ENCODE data around the gene ADCY3. TPM values are rescaled to one million over a fixed set of nuclear protein-coding genes. Genes with fewer than 3 reads are reported as not detected.

The ADCY3 gene
- total and polyA plus RNA-seq, 2 of the 13 experiments (the other 11 are each of a cell fraction or from before 2014, with no cell fraction given), result 0.11 to 0.61 TPM

DNA sequence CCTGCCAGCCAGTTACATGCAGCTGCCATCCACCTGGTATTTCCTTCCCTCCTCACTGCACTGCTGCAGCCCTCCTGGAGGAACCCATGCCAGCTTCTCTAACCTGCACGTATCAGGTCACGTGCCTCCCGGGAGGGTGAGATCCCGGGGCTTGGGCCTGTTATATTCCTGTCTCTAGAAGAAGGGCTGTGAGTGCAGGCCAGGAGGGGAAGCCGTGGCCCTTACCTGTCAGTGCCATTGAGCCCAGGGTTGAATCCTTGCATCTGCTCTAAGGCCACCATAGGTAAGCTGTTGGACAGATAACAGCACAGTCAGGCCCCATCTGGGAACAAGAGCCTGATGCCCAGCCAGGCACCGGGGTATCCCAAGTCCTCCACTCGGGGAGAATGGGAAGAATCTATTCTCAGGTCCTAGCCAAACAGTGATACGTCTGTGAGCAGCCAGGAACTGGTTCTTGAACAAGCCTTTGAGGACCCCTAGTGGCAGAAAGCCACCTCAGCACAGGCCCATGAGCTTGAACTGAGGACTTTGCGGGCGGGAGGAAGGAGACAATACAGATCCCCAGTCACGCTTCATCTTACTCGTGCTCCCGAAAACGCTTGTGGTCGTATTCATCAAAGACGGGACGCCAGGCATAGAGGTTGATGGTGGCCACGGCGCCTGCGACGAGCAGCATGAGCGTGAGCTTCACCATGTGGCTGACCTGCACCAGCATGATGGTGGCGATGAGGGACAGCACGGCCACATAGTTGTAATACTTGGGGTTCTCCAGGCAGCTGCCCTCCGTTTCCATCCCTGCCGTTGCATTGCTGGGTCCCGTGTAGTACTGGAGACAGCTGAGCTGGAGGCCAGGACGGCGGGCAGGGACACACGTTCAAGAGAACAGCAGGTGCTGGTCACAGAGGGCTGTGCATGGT lies 92.5 kb downstream of the ADCY3 start (continued):
- TF ChIP-seq, protein P1, sequence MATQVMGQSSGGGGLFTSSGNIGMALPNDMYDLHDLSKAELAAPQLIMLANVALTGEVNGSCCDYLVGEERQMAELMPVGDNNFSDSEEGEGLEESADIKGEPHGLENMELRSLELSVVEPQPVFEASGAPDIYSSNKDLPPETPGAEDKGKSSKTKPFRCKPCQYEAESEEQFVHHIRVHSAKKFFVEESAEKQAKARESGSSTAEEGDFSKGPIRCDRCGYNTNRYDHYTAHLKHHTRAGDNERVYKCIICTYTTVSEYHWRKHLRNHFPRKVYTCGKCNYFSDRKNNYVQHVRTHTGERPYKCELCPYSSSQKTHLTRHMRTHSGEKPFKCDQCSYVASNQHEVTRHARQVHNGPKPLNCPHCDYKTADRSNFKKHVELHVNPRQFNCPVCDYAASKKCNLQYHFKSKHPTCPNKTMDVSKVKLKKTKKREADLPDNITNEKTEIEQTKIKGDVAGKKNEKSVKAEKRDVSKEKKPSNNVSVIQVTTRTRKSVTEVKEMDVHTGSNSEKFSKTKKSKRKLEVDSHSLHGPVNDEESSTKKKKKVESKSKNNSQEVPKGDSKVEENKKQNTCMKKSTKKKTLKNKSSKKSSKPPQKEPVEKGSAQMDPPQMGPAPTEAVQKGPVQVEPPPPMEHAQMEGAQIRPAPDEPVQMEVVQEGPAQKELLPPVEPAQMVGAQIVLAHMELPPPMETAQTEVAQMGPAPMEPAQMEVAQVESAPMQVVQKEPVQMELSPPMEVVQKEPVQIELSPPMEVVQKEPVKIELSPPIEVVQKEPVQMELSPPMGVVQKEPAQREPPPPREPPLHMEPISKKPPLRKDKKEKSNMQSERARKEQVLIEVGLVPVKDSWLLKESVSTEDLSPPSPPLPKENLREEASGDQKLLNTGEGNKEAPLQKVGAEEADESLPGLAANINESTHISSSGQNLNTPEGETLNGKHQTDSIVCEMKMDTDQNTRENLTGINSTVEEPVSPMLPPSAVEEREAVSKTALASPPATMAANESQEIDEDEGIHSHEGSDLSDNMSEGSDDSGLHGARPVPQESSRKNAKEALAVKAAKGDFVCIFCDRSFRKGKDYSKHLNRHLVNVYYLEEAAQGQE (IDR thresholded peaks at IDR 0.05; ENCODE audit: borderline replicate concordance in 1 of 2, low read depth in 1 of 2, low read length in 2 of 2), result no peak
- TF ChIP-seq ZBTB21 (CRISPR knock-in tag; IDR thresholded peaks at IDR 0.05) (no peak), ZNF788 (CRISPR knock-in tag; IDR thresholded peaks at IDR 0.05; ENCODE audit: borderline replicate concordance) (peak; percentile 53; the same call in 1 of the 2 replicates), ZNF251 (CRISPR knock-in tag; IDR thresholded peaks at IDR 0.05) (no peak), CBFB (CRISPR knock-in tag; IDR thresholded peaks at IDR 0.05) (no peak), FOXA3 (CRISPR knock-in tag; IDR thresholded peaks at IDR 0.05) (peak; percentile 29; the same call in 1 of the 2 replicates), ZNF317 (CRISPR knock-in tag; IDR thresholded peaks at IDR 0.05) (no peak), ZNF329 (CRISPR knock-in tag; IDR thresholded peaks at IDR 0.05; ENCODE audit: low read depth) (no peak)
- TF ChIP-seq, protein P2, sequence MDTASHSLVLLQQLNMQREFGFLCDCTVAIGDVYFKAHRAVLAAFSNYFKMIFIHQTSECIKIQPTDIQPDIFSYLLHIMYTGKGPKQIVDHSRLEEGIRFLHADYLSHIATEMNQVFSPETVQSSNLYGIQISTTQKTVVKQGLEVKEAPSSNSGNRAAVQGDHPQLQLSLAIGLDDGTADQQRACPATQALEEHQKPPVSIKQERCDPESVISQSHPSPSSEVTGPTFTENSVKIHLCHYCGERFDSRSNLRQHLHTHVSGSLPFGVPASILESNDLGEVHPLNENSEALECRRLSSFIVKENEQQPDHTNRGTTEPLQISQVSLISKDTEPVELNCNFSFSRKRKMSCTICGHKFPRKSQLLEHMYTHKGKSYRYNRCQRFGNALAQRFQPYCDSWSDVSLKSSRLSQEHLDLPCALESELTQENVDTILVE (CRISPR knock-in tag; IDR thresholded peaks at IDR 0.05), result peak; percentile 60; the same call in 1 of the 2 replicates
- TF ChIP-seq, protein P3, sequence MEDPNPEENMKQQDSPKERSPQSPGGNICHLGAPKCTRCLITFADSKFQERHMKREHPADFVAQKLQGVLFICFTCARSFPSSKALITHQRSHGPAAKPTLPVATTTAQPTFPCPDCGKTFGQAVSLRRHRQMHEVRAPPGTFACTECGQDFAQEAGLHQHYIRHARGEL (CRISPR knock-in tag; IDR thresholded peaks at IDR 0.05), result no peak
- TF ChIP-seq, protein P4, sequence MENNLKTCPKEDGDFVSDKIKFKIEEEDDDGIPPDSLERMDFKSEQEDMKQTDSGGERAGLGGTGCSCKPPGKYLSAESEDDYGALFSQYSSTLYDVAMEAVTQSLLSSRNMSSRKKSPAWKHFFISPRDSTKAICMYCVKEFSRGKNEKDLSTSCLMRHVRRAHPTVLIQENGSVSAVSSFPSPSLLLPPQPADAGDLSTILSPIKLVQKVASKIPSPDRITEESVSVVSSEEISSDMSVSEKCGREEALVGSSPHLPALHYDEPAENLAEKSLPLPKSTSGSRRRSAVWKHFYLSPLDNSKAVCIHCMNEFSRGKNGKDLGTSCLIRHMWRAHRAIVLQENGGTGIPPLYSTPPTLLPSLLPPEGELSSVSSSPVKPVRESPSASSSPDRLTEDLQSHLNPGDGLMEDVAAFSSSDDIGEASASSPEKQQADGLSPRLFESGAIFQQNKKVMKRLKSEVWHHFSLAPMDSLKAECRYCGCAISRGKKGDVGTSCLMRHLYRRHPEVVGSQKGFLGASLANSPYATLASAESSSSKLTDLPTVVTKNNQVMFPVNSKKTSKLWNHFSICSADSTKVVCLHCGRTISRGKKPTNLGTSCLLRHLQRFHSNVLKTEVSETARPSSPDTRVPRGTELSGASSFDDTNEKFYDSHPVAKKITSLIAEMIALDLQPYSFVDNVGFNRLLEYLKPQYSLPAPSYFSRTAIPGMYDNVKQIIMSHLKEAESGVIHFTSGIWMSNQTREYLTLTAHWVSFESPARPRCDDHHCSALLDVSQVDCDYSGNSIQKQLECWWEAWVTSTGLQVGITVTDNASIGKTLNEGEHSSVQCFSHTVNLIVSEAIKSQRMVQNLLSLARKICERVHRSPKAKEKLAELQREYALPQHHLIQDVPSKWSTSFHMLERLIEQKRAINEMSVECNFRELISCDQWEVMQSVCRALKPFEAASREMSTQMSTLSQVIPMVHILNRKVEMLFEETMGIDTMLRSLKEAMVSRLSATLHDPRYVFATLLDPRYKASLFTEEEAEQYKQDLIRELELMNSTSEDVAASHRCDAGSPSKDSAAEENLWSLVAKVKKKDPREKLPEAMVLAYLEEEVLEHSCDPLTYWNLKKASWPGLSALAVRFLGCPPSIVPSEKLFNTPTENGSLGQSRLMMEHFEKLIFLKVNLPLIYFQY (CRISPR knock-in tag; IDR thresholded peaks at IDR 0.05; ENCODE audit: borderline replicate concordance), result no peak
- TF ChIP-seq, protein P5, sequence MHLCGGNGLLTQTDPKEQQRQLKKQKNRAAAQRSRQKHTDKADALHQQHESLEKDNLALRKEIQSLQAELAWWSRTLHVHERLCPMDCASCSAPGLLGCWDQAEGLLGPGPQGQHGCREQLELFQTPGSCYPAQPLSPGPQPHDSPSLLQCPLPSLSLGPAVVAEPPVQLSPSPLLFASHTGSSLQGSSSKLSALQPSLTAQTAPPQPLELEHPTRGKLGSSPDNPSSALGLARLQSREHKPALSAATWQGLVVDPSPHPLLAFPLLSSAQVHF (CRISPR knock-in tag; IDR thresholded peaks at IDR 0.05), result no peak
- TF ChIP-seq, protein P6, sequence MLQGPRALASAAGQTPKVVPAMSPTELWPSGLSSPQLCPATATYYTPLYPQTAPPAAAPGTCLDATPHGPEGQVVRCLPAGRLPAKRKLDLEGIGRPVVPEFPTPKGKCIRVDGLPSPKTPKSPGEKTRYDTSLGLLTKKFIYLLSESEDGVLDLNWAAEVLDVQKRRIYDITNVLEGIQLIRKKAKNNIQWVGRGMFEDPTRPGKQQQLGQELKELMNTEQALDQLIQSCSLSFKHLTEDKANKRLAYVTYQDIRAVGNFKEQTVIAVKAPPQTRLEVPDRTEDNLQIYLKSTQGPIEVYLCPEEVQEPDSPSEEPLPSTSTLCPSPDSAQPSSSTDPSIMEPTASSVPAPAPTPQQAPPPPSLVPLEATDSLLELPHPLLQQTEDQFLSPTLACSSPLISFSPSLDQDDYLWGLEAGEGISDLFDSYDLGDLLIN (CRISPR knock-in tag; IDR thresholded peaks at IDR 0.05; ENCODE audit: borderline replicate concordance), result 0 out of 2 replicates have a peak, but pooled peaks have one; percentile 26
- TF ChIP-seq, protein P7, sequence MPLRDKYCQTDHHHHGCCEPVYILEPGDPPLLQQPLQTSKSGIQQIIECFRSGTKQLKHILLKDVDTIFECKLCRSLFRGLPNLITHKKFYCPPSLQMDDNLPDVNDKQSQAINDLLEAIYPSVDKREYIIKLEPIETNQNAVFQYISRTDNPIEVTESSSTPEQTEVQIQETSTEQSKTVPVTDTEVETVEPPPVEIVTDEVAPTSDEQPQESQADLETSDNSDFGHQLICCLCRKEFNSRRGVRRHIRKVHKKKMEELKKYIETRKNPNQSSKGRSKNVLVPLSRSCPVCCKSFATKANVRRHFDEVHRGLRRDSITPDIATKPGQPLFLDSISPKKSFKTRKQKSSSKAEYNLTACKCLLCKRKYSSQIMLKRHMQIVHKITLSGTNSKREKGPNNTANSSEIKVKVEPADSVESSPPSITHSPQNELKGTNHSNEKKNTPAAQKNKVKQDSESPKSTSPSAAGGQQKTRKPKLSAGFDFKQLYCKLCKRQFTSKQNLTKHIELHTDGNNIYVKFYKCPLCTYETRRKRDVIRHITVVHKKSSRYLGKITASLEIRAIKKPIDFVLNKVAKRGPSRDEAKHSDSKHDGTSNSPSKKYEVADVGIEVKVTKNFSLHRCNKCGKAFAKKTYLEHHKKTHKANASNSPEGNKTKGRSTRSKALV (CRISPR knock-in tag; IDR thresholded peaks at IDR 0.05), result no peak

Data from HepG2 (cell line).